Caki2 (cell line): Measurements from ENCODE around the gene PLEKHG4B. TPM values are rescaled to one million over a fixed set of nuclear protein-coding genes. Genes with fewer than 3 reads are reported as not detected.
A peak's percentile ranks its signal among the peaks of the same experiment; 100 is the strongest.
"Not testable (repeated sequence)": the region's sequence is repeated elsewhere in the genome, so short reads cannot be mapped to it uniquely, and the experiment has no call there.

Experiments used
- DNase-seq: peaks from one replicate; pipeline ENCODE4 v3.0.0-alpha.2; 2015; ENCODE audit warnings: low read depth
- in situ Hi-C: cut with HindIII; loops from 2 replicates; pipeline ENCODE4 v1.10.0; 2016; ENCODE audit warnings: low sequenced_read_pairs, low pct_unique_long_range_greater_than_20kb, mixed read lengths
- total RNA-seq: library from RNA; depleted of rRNA; stranded (reverse); fragments of >200 nt; shearing (Covaris generic); gene quantifications from 2 replicates; pipeline ENCODE4 v1.2.3, GENCODE V29; 2014; ENCODE audit warnings: low replicate concordance; rRNA removed

Gene PLEKHG4B, protein sequence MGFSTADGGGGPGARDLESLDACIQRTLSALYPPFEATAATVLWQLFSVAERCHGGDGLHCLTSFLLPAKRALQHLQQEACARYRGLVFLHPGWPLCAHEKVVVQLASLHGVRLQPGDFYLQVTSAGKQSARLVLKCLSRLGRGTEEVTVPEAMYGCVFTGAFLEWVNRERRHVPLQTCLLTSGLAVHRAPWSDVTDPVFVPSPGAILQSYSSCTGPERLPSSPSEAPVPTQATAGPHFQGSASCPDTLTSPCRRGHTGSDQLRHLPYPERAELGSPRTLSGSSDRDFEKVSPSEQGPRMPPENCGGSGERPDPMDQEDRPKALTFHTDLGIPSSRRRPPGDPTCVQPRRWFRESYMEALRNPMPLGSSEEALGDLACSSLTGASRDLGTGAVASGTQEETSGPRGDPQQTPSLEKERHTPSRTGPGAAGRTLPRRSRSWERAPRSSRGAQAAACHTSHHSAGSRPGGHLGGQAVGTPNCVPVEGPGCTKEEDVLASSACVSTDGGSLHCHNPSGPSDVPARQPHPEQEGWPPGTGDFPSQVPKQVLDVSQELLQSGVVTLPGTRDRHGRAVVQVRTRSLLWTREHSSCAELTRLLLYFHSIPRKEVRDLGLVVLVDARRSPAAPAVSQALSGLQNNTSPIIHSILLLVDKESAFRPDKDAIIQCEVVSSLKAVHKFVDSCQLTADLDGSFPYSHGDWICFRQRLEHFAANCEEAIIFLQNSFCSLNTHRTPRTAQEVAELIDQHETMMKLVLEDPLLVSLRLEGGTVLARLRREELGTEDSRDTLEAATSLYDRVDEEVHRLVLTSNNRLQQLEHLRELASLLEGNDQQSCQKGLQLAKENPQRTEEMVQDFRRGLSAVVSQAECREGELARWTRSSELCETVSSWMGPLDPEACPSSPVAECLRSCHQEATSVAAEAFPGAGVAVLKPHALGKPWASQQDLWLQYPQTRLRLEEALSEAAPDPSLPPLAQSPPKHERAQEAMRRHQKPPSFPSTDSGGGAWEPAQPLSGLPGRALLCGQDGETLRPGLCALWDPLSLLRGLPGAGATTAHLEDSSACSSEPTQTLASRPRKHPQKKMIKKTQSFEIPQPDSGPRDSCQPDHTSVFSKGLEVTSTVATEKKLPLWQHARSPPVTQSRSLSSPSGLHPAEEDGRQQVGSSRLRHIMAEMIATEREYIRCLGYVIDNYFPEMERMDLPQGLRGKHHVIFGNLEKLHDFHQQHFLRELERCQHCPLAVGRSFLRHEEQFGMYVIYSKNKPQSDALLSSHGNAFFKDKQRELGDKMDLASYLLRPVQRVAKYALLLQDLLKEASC (N-terminal part only)
- not detected in 2 replicates for total RNA-seq

DNA sequence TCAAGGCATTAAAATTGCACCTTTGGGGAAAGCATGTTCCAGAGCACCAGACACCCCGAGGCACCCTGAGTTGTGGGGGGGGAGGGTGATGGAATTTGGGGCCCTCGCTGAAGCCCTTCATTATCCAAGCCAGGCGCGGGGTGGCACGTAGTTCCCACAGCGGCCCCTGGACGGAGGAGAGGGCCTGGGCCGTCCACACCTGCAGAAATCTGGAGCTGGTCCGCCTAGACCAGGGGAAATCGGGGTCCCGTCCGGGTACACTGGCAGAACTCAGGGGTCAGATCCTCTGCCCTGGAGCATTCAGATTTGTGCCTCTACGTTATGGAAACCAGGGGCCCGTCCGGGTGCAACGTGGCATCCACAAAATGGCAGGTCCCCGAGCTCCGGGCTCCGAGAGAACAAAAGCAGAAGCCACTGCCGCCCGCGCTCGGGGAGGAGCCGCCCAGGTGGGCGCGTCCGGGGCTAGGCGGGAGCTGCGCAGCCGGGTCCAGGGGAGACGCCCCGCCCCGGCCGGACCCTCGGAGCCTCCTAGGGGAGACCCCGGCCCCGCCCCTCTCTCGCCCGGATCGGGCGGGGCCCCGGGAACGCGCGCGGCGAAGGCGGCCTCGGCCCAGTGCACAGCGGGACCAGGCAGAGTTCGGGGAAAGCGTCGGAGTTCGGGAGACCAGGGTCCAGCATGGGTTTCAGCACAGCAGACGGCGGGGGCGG lies at the start of gene PLEKHG4B:
PLEKHG4B (plus strand) TSS at position 613 of the 708 bp plus-strand sequence; CDS start at position 677, 64 bp downstream.
- in situ Hi-C loops = no loop called here
- DNase-seq = no peak

- no peak for DNase-seq
- in situ Hi-C loops = no loop called here
These were observed 49.7 kb upstream of the PLEKHG4B start for GRCh38 chr5:42250-42649.

- in situ Hi-C loops = no loop called here
- DNase-seq = no peak
These were observed 43.8 kb upstream of the PLEKHG4B start for GRCh38 chr5:48192-48591.

DNA sequence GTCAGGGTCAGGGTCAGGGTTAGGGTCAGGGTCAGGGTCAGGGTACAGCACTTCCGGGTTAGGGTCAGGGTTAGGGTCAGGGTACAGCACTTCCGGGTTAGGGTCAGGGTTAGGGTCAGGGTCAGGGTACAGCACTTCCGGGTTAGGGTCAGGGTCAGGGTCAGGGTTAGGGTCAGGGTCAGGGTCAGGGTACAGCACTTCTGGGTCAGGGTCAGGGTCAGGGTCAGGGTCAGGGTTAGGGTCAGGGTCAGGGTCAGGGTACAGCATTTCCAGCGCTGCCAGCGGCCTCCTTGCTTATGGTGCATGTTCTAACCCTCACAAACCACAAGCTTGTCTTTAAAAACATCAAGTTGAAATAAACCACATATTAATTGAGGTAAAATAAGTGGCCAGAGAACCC lies 42.4 kb upstream of the PLEKHG4B start:
- DNase-seq, in situ Hi-C loops: not testable (repeated sequence)

DNA sequence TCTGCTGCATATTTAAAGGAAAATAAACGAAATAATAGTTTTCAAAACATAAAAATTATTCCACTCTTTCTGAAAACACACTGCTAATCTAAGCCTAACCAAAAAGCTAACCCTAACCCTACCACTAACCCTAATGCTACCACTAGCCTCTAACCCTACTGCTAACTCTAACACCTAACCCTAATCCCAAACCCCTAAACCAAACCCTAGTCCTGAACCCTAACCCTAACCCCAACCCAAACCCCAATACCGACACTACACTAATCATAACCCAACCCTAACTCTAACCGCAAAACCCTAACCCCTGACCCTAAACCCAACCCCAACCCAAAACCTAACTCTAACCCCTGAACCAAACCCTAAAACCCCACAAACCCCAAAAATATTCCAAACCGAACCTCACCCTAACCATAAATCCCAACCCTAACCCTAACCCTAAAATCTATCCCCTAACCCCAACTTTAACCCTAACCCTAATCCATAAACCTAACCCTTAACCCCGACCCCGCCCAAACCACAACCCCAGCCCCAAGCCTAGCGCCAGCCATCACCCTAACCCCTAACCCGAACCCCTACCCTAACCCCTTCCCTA lies 41.9 kb upstream of the PLEKHG4B start:
- in situ Hi-C loops = no loop called here
- DNase-seq = no peak

DNA sequence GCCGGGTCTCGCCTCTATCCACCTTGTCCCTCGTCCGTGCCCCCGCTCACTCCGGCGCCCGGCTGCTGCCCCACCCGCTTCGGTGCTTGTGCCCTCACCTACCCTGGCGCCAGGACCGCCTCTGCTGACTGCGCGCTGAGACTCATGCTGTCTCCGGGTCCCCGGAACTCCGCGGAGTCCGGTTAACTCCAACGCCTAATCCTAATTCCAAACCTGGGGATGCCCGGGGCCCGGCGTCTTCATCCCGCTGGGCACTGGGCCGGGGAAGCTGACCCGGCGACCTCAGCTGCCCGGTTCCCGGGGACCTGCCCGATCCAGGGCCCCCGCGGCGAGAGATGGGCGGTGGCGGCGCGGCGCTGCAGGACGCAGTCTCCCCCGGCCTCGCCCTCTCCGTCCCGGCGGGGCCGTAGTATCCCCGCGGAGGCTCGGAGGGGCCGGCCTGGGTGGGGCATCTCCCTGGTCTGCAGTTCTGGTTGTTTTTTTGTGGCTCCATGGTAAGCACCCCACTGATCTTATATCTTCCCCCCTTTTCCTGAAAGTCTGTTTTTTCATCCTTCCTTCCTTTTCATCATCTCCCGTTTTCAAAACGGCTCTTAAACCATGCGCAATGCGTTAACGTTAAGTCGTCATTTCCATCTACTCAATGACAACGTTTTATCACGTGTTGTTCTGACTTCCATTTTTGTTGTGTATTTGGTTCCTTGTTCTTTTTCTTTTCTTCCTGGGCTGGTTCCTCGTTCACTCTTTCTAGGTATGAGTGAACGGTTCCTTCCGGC lies 41.1 kb upstream of the PLEKHG4B start:
- DNase-seq = no peak
- in situ Hi-C loops = no loop called here

GRCh38 chr5:51500-51823 lies 40.5 kb upstream of the PLEKHG4B start:
- in situ Hi-C loops = no loop called here
- DNase-seq = no peak

DNA sequence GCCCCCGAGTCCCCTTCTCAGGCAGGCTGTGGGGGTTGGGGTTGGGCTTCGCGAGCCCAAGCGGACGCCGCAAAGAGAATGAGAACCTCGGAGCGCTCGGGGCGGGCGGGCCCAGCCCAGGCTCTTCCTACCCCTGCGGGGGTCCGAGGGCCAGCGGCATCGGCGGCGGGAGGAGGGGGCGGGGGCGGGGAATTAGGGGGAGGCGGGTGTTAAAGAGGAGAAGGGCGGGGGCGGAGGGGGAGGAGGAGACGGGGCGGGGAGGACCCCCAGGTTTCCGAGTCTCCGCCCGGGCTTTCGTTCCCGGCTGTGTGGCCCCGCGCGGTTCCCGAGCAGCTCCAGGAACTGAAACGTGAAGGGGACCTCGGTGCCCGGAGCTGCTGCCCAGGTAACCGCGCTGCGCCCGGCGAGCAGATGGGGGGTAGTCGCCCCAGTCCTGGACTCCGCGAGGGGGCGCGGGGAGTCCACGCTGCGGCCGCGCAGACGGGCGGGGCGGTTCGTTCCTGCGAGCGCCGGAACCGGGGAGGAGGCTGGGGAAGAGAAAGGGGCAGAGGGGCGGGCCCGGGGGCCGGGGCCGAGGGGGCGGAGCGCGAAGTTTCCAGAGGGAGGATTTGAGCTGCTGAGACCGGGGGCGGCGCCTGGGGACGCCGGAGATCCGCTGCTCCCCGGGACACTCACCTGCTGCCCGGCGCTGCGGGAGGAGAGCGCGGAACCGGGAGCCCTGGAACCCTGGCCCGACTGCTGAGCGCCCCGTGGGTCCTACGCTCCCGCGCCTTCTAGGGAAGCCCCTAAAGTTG lies 38.4 kb upstream of the PLEKHG4B start:
- in situ Hi-C loops = no loop called here
- peak; percentile 38 for DNase-seq

DNA sequence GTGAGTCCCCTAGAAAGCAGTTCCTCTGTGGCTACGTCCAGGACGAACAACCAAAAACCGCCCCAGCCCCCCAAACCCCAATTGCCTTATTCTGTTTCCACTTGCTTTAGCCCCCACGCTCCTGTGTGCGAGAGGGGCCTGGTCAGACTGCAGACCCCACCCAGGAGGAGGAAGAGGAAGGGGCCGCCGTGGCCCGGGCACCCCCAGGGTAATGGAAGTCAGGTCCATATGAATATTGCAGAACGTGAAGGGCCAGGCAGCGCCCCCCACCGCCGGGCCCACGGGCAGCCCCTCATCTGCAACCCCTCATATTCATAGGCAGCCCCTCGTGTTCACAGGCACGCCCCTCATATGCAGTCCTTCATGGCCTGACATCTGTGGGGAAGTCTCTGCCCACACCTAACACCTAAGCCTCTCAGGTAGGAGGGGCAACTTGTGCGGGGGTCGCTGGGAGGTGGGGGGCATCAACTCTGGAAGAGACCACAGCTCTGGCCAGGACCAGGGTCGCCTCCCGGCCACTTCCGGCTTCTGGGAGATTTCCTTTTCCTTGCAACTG lies 37.7 kb upstream of the PLEKHG4B start:
- in situ Hi-C loops = no loop called here

GRCh38 chr5:54876-55569 lies 36.9 kb upstream of the PLEKHG4B start:
- in situ Hi-C loops = no loop called here
- DNase-seq = no peak

More for the DNA sequence above, 37.7 kb upstream of the PLEKHG4B start:
- DNase-seq = no peak

GRCh38 chr5:56561-57290 lies 35.2 kb upstream of the PLEKHG4B start:
- peak; percentile 45 for DNase-seq

DNA sequence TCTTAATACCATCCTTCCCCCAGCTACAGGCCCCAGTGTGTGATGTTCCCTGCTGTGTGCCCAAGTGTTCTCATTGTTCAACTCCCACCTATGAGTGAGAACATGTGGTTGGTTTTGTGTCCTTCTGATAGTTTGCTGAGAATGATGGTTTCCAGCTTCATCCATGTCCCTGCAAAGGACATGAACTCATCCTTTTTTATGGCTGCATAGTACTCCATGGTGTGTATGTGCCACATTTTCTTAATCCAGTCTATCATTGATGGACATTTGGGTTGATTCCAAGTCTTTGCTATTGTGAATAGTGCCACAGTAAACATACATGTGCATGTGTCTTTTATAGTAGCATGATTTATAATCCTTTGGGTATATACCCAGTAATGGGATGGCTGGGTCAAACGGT lies 31.7 kb upstream of the PLEKHG4B start:
- DNase-seq, in situ Hi-C loops: not testable (repeated sequence)

More at GRCh38 chr5:56561-57290, 35.2 kb upstream of the PLEKHG4B start:
- in situ Hi-C loops = no loop called here

DNA sequence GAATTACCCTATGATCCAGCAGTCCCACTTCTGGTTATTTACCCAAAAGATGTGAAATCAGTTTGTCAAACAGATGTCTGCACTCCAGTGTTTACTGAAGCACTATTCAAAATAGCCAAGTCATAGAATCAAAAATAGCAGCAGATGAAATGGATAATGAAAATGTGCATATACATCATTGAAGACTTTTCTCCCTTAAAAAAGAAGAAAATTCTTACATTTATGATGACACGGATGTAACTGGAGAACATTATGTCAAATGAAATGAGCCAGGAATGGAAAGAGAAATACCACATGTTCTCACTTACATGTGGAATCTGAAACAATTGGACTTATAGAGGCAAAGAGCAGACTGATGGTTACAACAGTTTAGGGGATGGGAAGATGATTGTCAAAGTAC lies 21.5 kb upstream of the PLEKHG4B start:
- DNase-seq = no peak
- in situ Hi-C loops = no loop called here

DNA sequence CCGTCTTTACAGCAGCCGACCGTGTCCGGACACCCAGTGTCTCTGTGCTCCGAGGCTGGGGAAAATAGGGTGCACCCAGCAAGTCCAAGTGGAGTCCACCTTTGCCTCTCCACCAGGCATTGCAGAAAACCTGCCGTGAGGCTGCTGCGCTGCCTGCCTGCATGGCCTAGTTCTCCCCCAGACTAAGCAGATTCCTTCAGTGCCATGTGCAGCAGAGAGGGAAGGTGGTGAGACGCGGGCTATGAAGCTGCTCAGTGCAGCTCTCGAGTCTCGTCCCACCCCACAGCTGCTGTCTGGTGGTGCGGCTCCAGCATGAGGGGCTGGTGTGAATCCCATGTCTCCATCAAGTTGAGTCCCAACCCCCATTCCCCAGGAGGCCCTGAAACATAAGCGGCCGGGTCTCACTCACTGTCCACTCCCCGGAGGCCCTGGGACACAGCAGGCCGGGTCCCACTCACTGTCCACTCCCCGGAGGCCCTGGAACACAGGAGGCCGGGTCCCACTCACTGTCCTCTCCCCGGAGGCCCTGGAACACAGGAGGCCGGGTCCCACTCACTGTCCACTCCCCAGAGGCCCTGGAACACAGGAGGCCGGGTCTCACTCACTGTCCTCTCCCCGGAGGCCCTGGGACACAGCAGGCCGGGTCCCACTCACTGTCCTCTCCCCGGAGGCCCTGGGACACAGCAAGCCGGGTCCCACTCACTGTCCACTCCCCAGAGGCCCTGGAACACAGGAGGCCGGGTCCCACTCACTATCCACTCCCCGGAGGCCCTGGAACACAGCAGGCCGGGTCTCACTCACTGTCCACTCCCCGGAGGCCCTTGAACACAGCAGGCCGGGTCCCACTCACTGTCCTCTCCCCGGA lies 19.4 kb upstream of the PLEKHG4B start:
- DNase-seq, in situ Hi-C loops: not testable (repeated sequence)
